HPDE6-E6E7 (cell line): Measurements from ENCODE around the gene SCN3B.

Experiments used
- DNase-seq: peaks from one replicate; pipeline ENCODE4 v3.0.0; 2011; ENCODE audit warnings: missing footprints; ENCODE audit errors: extremely low spot score

SCN3B gene

DNA sequence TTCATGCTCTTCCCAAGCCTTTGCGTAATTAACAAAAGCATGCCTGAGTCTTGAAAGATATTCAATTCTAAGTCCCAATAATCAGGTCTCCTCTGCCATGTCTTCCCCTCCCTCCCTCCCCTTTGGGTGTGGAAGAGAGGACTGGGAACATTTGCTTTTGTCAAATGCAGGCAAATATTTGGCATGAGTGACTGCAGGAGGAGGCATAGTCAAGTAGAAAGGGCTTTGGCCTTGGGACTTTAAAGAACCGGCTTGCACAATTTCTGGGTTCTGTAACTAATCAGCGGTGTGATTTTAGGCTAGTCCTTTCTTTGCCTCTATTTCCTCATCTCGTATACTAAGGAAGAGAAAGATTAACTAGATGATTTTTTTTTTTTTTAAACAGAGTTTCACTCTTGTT, 59.5 kb downstream of the SCN3B start:
- no peak for DNase-seq

- no peak for DNase-seq
These were observed 60.1 kb downstream of the SCN3B start for GRCh38 chr11:123594188-123594901.

GRCh38 chr11:123593570-123593969, 60.9 kb downstream of the SCN3B start:
- DNase-seq: no peak

GRCh38 chr11:123590296-123590912, 64.0 kb downstream of the SCN3B start:
- DNase-seq: peak; percentile 37

DNA sequence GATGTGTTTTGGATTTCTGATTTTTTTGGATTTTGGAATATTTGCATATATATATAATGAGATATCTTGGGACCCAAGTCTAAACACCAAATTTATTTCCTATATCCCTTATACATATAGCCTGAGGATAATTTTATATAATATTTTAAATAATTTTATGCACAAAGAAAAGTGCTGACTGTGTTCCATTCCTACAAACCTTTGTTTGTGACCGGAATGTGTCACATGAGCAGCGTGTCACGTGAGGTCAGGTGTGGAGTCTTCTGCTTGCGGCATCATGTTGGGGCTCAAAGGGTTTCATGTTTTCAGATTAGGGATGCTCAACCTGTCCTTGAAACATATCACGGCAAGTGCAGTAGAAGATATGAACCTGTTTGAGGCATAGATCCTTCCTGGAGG, 65.6 kb downstream of the SCN3B start:
- DNase-seq: no peak

DNA sequence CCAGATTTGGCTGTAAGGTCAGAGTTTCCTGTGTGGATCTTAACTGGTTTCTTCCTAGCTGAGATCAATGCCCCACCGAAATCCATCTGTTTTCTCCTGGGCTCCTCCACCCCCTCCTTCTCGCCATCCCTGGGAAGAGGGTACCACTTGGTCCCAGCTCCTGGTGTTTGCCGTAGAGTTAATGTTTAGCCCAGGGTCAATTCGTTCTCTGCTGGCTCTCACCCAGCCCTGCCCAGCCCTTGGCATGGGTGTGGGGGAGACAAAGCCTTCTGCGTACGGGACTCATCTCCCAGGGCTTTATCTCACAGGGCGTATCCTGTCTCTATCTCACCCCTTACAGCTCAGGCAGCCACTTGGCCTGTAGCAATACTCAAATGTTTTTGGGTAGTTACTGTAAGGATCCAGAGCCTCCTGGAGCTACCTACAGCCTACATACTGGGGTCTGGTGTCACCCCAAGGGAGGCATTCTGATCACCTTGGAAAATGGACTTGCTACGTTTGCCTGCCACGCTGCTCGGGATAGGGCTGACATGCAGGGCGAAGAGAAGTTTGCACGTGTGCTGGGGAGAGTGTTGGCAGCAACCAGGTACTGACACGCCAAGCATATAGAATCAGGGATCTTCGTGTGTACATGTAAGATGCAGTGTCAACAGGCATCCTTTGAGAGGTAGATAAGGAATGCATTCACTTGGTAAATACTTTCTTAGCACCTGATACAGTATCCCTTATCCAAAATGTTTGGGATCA, 66.1 kb downstream of the SCN3B start:
- DNase-seq: no peak

GRCh38 chr11:123587559-123587958, 66.9 kb downstream of the SCN3B start:
- DNase-seq: no peak

DNA sequence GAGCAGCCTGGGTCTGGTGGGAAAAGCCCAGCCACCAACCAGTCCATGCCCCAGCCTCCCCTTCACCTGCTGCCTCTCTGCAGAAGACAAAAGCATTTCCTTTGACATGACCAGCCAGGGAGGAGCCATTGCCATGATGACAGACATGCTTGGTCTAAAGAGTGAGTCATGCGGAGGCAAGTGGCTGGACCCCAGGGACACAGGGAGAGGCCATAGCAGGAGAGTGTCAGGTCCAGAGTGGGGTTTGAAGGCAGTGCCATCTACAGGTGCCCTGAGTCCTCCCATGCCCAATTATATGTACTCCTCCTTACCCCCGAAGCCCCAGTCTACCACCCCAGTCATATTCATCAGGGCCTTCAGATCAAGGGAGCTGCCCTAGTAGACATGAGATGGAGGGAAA, 67.4 kb downstream of the SCN3B start:
- no peak for DNase-seq

GRCh38 chr11:123586568-123586967, 67.9 kb downstream of the SCN3B start:
- DNase-seq: no peak

DNA sequence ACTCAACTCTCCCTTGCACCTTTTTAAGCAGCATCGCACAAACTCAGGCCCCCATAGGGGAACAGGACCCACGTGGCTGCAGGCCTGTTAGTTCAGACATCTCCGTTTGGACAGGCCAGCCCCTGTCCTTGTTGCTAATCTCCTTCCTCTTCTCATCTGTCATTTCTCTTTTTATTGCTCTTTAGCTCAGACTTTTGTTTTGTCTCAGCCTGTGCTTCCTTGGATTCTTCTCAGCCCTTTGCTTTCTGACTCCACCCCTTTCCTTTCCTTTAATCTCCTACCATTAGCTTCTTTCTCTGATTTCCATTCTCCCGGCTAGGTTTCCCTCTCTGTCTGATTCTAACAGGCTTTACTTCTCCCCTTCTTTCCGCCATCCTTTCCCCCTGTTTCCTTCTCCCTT, 68.7 kb downstream of the SCN3B start:
- DNase-seq: no peak

GRCh38 chr11:123585206-123585605, 69.2 kb downstream of the SCN3B start:
- DNase-seq: no peak

- DNase-seq: no peak
These were observed 69.7 kb downstream of the SCN3B start for GRCh38 chr11:123584737-123585136.

GRCh38 chr11:123584186-123584585, 70.2 kb downstream of the SCN3B start:
- DNase-seq: no peak

- no peak for DNase-seq
These were observed 71.4 kb downstream of the SCN3B start for GRCh38 chr11:123582992-123583504.

GRCh38 chr11:123581651-123582399, 72.6 kb downstream of the SCN3B start:
- DNase-seq: no peak

- peak; percentile 74 for DNase-seq
These were observed 73.7 kb downstream of the SCN3B start for GRCh38 chr11:123580557-123581275.

GRCh38 chr11:123580137-123580536, 74.3 kb downstream of the SCN3B start:
- DNase-seq: no peak

- no peak for DNase-seq
These were observed 75.0 kb downstream of the SCN3B start for GRCh38 chr11:123579482-123579812.
